GM18508 (cell line): ENCODE data around the gene ENPP3.

Experiments
- ATAC-seq: cut with Tn5 transposase; IDR thresholded peaks from one replicate; pipeline ENCODE4 v1.9.1; 2021; ENCODE audit warnings: moderate number of reproducible peaks; ENCODE audit not compliant: insufficient read depth, unreplicated experiment

The ENPP3 gene

GRCh38 chr6:131636880-131637792 is at the start of gene ENPP3:
ENPP3 (plus strand) TSS chr6:131637302; CDS start chr6:131637385, 83 bp downstream.
- ATAC-seq, result no peak

DNA sequence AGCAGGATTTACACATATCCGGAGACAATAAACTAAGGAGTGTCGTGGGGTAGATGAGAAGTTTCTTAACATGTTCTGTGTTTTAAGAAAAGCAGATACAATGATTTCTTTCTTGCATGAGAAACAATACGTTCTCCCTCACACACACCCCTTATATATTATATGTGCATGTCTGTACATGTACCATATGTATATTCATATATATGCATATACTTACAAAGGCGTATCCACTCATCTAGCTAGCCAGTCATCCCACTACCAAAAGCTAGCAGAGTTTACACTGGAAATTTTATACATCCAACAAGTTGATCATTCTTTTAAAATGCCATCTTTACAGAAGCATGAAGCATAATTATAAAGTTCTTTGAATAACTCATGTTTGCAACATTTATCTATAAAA is 49.2 kb upstream of the ENPP3 start:
- ATAC-seq, result no peak

- ATAC-seq, result no peak
Observed at GRCh38 chr6:131588643-131589042, 48.5 kb upstream of the ENPP3 start.

DNA sequence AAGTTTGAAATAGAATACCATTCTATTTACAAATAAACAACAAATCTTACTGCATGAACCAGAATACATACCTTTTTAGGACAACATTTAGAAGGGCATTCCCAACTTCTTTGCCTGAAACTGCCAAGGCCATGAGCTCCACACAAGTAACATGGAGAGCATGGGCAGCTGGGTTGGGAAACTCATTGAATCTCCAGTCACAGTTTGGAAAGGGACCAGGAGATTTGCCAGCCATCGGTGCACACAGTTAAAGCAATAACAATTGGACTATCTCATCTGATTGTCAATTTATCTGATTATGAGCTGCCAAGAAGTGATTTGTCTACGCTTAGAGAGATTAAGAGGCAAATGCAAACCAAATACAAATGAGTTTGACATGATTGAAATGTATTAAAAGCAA is 44.2 kb upstream of the ENPP3 start:
- no peak for ATAC-seq

- no peak for ATAC-seq
Observed at GRCh38 chr6:131594074-131594473, 43.0 kb upstream of the ENPP3 start.

GRCh38 chr6:131597446-131597845 is 39.7 kb upstream of the ENPP3 start:
- no peak for ATAC-seq

DNA sequence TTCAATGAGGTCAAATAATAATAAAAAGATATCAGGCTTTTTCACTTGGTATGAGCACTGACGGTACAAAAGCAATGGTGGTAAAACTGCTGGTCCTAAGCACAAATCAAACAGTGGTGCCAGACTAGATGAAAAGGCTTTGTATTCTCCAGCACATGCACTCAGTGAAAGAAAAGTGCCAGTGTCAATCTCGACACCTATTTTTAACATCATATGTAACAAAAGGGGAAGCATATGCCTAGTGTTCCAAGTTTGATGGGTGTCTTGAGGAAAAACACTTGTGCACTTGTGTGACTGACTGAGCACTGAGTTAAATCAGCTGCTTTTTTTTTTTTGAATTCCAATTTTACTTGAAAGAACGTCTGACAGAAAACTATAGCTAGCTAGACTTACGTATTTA is 36.4 kb upstream of the ENPP3 start:
- ATAC-seq, result no peak

DNA sequence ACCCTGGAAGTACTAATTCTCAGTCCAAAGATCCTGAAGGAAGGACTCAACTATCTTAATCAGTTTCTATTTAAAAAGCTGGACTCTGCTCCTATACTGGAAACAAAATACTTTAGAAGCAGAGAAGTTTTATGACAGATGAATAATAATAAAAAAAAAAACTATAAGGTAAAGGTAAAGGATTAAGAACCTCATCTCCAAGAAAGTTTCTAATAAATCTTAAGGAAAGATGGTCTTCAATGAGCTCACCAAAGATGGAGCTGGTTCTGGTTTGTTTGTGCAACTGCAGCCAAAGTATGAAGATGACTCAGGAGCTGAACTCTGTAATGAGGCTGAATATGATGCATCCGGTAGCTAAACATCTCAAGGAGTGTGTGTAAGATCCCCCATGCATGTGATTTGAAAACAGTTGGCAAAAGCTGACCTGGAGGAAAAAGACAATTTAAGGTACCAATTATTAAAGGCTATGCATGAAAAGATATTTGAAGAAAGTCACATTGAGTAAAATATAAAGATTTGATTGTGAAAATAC is 34.3 kb upstream of the ENPP3 start:
- no peak for ATAC-seq

GRCh38 chr6:131613296-131613925 is 23.7 kb upstream of the ENPP3 start:
- ATAC-seq, result no peak

DNA sequence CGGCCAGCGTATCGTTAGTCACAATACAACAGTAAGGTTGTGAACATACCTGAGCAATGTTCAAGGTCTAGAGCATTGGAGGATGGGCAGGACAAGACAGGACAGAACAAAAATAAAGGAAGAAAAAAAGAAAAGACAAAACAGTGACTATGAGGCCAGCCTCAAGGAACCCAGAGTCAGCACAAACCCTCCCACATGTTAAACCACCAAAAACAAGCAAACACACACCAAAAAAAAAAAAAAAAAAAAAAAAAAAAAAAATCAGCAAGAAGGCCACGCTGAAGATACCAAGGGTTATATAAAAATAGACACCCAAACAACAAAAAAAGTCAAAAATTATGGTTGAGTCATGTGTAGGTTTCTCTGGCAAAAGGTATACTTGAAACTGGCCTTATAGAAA is 21.8 kb upstream of the ENPP3 start:
- ATAC-seq, result no peak

GRCh38 chr6:131627724-131628682 is 9.1 kb upstream of the ENPP3 start, which contains the start of gene MED23:
MED23 (minus strand) TSS chr6:131628242; CDS start chr6:131628049, 193 bp downstream.
- ATAC-seq, result peak; percentile 87

DNA sequence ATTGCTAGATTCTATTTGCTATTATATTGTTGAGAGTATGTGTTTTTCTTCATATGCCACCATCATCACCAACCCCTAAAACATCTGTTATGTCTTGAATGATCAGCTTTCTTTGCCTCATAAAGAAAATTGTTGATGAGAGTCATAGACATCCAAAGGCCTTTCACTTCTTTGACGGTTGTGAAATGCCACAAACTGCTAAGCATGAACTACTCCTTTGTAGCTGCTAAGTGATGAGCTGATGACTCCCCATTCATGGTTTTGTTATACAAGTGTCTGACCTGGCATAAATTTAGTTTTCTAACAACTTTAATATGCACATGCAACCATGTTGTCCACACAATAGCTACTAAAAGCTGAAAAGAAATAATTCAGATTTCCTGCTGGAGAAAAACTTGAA is 8.4 kb upstream of the ENPP3 start:
- ATAC-seq, result no peak

GRCh38 chr6:131629651-131630050 is 7.5 kb upstream of the ENPP3 start:
- ATAC-seq, result no peak

DNA sequence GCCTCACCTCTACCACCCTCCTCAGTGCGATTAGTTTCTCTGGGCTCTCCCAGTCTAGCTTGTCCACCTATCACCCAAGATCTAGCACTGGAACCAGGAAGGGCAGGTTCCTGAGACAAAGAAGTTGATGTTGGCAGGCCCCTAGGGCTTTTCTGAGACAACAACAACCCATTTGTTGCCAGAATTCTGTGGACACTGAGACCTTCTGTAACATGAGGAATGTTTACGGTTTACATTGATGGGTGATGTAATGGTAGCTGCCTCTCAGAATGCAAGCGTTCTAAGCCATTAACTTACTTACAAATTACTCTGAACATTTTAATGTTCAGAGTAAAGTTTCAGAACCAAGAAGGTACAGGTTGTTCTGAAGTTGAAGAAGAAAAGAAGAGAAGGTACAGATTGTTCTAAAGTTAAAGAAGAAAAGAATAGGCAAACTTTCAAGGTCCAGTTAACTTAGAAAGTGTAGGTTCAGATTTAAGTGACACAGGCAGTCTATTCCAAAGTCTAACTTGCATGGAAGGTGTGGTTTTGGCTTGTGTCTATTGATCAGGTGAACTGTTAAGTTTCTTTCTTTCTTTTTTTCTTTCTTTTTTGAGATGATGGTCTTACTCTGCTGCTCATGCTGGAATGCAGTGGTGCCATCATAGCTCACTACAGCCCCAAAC is 5.3 kb upstream of the ENPP3 start:
- ATAC-seq, result no peak

DNA sequence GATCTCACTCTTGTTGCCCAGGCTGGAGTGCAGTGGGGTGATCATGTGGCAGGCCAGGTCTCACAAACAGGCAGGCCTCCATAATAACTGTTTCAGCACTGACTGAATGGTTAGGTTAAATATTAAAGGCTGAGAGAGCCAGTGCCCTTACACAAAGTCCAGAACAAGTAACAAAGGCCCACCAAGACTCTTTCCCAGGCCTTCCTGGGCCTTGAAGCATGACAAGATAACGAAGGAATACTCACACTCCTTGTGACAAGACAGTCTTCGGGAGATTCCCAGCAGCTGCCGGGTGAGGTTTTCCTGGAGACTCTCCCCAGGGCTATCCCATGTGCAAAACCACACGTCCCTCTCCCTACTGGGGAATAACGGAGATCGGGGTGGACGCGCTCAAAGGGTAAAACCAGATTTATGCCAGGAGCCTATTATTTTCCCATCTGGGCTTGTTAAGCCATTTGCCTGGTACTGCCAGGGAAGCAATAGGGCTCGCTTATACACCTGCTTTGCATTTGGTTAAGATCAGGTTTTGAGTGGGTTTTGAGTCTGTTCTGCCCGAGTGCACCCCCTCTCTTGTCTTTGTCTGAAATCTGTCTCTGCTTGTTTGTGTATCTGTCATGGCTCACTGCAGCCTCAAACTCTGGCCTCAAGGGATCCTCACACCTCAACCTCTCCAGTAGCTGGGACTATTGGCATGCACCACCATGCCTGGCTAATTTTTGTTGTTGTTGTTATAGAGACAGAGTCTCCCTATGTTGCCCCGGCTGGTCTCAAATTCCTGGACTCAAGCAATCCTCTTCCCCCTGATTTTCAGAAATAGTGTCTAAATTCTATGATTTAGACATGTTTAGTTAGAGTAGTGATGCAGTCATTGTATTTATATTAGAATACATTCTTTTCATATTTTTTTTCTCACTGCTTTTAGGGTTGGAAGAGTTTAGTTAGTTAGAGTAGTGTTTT is 1.4 kb upstream of the ENPP3 start:
- ATAC-seq, result peak; percentile 74

- ATAC-seq, result no peak
Observed at GRCh38 chr6:131638013-131638412, 911 bp downstream of the ENPP3 start.

DNA sequence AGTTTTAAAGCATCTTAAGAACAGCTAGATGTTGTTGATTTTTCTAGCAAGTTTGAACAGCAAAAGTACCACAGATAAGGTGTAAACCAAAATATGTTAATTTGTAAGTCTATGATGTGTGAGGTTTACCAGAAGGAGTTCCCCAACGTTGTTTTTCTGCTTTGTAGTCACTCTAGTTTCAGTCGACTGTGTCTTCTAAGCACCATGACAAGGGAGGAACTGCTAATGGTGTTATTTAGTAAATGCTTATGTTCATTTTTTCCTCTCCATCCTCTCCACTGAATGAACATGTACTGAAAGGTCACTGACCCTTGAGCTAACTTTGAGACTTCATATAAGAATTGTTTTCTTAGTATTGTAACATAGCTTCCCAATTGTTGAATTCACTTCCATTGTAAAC is 3.0 kb downstream of the ENPP3 start:
- peak; percentile 43 for ATAC-seq

- no peak for ATAC-seq
Observed at GRCh38 chr6:131640576-131640975, 3.5 kb downstream of the ENPP3 start.

- no peak for ATAC-seq
Observed at GRCh38 chr6:131641554-131641953, 4.5 kb downstream of the ENPP3 start.
